SU-DHL-6 (cell line): ENCODE measurements around the gene CKM.

Source experiments
- CTCF ChIP-seq: fragments of 200-600 bp; sonication (generic); IDR thresholded peaks from one replicate; pipeline ENCODE4 v1.5.1; 2017; ENCODE audit warnings: antibody characterized with exemption, mild to moderate bottlenecking, low read length, moderate library complexity; ENCODE audit not compliant: insufficient read depth, poor library complexity, severe bottlenecking
- EZH2phosphoT487 ChIP-seq: fragments of 200-600 bp; sonication (generic), shearing (Covaris generic); conservative IDR thresholded peaks from 2 replicates; pipeline ENCODE4 v1.6.1; 2018; ENCODE audit warnings: mild to moderate bottlenecking, antibody characterized with exemption, low read length, moderate library complexity, mixed read lengths

GRCh38 chr19:45305421-45305820 lies 17.3 kb downstream of the CKM start:
- no peak for TF ChIP-seq CTCF
- no peak for TF ChIP-seq EZH2phosphoT487
